ENCODE data around the gene FRMD8.
A peak's percentile ranks its signal among the peaks of the same experiment; 100 is the strongest.

Gene FRMD8, protein sequence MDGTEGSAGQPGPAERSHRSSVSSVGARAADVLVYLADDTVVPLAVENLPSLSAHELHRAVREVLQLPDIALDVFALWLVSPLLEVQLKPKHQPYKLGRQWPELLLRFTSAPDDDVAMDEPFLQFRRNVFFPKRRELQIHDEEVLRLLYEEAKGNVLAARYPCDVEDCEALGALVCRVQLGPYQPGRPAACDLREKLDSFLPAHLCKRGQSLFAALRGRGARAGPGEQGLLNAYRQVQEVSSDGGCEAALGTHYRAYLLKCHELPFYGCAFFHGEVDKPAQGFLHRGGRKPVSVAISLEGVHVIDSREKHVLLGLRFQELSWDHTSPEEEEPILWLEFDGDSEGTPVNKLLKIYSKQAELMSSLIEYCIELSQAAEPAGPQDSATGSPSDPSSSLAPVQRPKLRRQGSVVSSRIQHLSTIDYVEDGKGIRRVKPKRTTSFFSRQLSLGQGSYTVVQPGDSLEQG

DNA sequence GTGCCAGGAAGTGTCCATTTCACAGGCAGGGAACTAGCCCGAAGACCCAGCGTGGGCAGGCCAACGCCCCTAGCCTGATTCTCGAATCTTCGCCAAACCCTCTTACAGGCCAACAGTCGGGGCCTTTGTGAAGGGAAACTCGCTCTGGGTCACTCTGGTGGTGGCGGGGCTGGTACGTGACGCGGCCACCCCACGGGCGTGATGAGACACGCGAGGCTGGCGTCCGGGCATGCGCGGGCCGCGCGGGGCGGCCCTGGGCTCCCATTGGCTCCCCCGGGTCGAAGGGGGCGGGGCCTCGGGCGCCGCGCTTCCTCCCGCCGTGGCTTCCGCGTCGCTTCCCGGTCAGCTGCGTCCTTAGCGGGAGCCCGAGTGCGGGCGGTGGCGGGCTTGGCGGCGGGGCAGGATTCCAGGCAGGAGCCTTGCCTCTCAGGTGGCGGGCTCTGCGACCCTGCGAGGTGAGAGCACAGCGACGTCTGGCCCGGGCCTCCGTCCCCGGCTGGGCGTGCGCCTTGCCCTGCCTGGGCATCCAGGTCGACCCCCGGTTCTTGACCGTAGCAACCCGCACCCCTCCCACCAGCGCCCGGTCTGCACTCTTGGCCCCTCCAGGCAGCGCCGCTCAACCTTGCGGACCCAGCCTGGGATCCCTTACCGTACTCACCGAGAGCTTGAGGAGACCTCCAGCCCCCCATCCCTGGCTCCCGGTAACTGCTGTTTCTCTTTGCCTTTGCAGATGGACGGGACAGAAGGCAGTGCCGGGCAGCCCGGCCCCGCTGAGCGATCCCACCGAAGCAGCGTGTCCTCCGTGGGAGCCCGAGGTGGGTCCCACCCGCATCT is at the start of gene FRMD8:
Gene FRMD8, plus strand, starts transcription at position 331 of the 834 bp plus-strand sequence. Its CDS starts 400 bp downstream, at position 731.
- Histone ChIP-seq H3K9ac (ENCODE audit: low read length) (peak within 1 kb of the TSS; percentile 21), H3K27ac (ENCODE audit: low read length) (no peak within 1 kb of the TSS), H3K36me3 (ENCODE audit: control insufficient read depth, low read depth, low read length) (no peaks in the 10 kb centered on the region), H3K9me3 (ENCODE audit: control insufficient read depth, low read depth, low read length) (no peaks in the 10 kb centered on the region), H3K4me1 (ENCODE audit: control insufficient read depth, low read depth, low read length) (peaks cover 15% of the 10 kb centered on the region), H3K27me3 (ENCODE audit: control insufficient read depth, insufficient read depth, low read length) (no peaks in the 10 kb centered on the region), H3K4me3 (ENCODE audit: low read length) (peak within 1 kb of the TSS; percentile 78)

DNA sequence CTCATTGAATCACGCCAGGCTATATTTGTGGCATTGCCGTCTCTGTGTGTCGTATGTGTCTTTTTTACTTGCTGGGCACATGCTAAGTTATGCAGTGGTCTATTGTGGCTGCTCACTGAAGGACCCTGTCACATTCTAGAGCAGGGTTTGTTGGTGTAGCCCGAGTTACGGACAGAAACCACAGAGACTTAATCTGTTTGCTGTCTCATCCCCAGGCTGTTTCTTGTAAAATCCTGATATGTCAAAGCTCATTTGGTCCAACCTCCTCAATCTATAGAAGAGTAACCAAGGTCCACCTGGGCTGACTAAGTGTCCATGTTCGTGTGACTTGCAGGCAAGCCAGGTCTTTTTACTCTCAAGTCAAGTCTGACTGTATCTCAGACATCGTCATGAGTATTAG is 47.8 kb upstream of the FRMD8 start:
- no peak overlapping the region for H3K4me3 ChIP-seq (ENCODE audit: low read length)
- H3K27me3 ChIP-seq (ENCODE audit: control insufficient read depth, insufficient read depth, low read length): no peaks in the 10 kb centered on the region
- H3K9ac ChIP-seq (ENCODE audit: low read length): no peak overlapping the region
- H3K9me3 ChIP-seq (ENCODE audit: control insufficient read depth, low read depth, low read length): no peaks in the 10 kb centered on the region
- H3K27ac ChIP-seq (ENCODE audit: low read length): no peak overlapping the region
- H3K36me3 ChIP-seq (ENCODE audit: control insufficient read depth, low read depth, low read length): peaks cover 32% of the 10 kb centered on the region
- H3K4me1 ChIP-seq (ENCODE audit: control insufficient read depth, low read depth, low read length): peaks cover 7% of the 10 kb centered on the region

DNA sequence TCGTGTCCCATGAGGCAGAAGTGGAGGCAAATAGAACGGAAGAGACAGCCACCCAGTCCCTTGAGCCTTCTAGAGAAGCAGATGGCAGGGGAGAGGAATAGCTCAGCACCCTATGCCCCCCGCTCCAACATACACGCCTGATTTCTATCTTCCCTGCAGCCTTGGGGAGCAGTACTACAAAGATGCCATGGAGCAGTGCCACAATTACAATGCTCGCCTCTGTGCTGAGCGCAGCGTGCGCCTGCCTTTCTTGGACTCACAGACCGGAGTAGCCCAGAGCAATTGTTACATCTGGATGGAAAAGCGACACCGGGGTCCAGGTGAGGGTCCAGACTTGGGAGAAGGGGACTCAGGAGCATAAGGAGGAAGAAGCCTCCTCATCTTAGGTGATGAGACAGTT is 46.2 kb upstream of the FRMD8 start:
- Histone ChIP-seq H3K9me3 (ENCODE audit: control insufficient read depth, low read depth, low read length) (no peaks in the 10 kb centered on the region), H3K9ac (ENCODE audit: low read length) (no peak overlapping the region), H3K27me3 (ENCODE audit: control insufficient read depth, insufficient read depth, low read length) (no peaks in the 10 kb centered on the region), H3K4me3 (ENCODE audit: low read length) (no peak overlapping the region), H3K27ac (ENCODE audit: low read length) (no peak overlapping the region), H3K36me3 (ENCODE audit: control insufficient read depth, low read depth, low read length) (peaks cover 46% of the 10 kb centered on the region), H3K4me1 (ENCODE audit: control insufficient read depth, low read depth, low read length) (peaks cover 2% of the 10 kb centered on the region)

DNA sequence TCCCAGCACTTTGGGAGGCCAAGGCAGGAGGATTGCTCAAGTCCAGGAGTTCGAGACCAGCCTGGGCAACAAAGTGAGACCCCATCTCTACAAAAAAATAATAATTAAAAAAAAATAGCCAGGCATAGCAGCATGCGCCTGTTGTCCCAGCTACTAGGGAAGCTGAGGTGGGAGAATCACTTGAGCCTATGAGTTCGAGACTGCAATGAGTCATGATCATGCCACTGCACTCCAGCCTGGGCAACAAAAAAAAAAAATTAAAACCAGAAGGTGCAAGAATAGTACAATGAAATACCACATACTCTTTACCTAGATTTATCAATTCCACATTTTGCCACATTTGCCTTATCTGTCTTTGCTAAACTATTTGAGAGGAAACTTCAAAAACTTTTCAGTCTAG is 44.6 kb upstream of the FRMD8 start:
- Histone ChIP-seq H3K4me1 (ENCODE audit: control insufficient read depth, low read depth, low read length) (no peaks in the 10 kb centered on the region), H3K36me3 (ENCODE audit: control insufficient read depth, low read depth, low read length) (peaks cover 61% of the 10 kb centered on the region)

DNA sequence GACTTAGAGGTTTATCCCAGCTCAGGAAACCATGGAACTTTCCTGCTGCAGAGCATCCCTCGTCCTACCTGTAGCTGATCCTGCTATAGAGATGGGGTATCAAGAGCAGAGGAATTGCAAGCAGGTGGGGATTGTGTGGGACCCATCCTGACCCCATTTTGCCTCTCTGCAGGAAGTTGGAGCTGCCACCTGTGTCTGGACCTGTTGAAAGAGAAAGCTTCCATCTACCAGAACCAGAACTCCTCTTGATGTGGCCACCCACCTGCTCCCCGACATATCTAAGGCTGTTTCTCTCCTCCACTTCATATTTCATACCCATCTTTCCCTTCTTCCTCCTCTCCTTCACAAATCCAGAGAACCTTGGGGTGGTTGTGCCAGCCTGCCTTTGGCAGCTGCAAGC is 34.9 kb upstream of the FRMD8 start:
- peaks cover 43% of the 10 kb centered on the region for H3K36me3 ChIP-seq (ENCODE audit: control insufficient read depth, low read depth, low read length)
- H3K9ac ChIP-seq (ENCODE audit: low read length): no peak overlapping the region
- no peak overlapping the region for H3K27ac ChIP-seq (ENCODE audit: low read length)
- H3K4me1 ChIP-seq (ENCODE audit: control insufficient read depth, low read depth, low read length): peaks cover 7% of the 10 kb centered on the region
- H3K4me3 ChIP-seq (ENCODE audit: low read length): no peak overlapping the region
- peaks cover 13% of the 10 kb centered on the region for H3K27me3 ChIP-seq (ENCODE audit: control insufficient read depth, insufficient read depth, low read length)
- no peaks in the 10 kb centered on the region for H3K9me3 ChIP-seq (ENCODE audit: control insufficient read depth, low read depth, low read length)

More for the DNA sequence above, 44.6 kb upstream of the FRMD8 start:
- Histone ChIP-seq H3K27ac (ENCODE audit: low read length) (no peak overlapping the region), H3K27me3 (ENCODE audit: control insufficient read depth, insufficient read depth, low read length) (no peaks in the 10 kb centered on the region), H3K4me3 (ENCODE audit: low read length) (no peak overlapping the region), H3K9ac (ENCODE audit: low read length) (no peak overlapping the region), H3K9me3 (ENCODE audit: control insufficient read depth, low read depth, low read length) (no peaks in the 10 kb centered on the region)

DNA sequence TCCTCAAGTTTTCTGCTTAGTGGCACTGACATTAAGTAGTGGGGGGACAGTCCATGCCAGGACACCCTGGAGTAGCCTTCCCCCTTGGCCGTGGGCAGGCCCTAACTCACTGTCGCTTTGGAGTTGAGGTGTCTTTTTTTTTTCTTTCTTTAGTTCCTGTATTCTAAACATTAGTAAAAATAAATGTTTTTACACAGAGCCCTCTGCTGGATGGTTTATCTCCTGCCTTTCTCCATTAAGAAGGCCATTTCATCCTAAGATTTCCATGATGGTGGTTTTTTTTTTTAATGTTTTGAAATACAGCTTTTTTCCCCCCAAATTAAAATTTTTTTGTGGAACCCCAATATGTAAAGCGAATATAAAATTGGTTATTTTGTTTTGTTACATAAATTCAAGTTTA is 33.7 kb upstream of the FRMD8 start:
- Histone ChIP-seq H3K36me3 (ENCODE audit: control insufficient read depth, low read depth, low read length) (peaks cover 40% of the 10 kb centered on the region), H3K27ac (ENCODE audit: low read length) (no peak overlapping the region), H3K4me3 (ENCODE audit: low read length) (no peak overlapping the region), H3K4me1 (ENCODE audit: control insufficient read depth, low read depth, low read length) (peaks cover 7% of the 10 kb centered on the region), H3K27me3 (ENCODE audit: control insufficient read depth, insufficient read depth, low read length) (peaks cover 24% of the 10 kb centered on the region), H3K9ac (ENCODE audit: low read length) (no peak overlapping the region), H3K9me3 (ENCODE audit: control insufficient read depth, low read depth, low read length) (no peaks in the 10 kb centered on the region)

GRCh38 chr11:65353376-65353775 is 33.1 kb upstream of the FRMD8 start:
- Histone ChIP-seq H3K27ac (ENCODE audit: low read length) (no peak overlapping the region), H3K4me1 (ENCODE audit: control insufficient read depth, low read depth, low read length) (peaks cover 7% of the 10 kb centered on the region), H3K36me3 (ENCODE audit: control insufficient read depth, low read depth, low read length) (peaks cover 34% of the 10 kb centered on the region), H3K27me3 (ENCODE audit: control insufficient read depth, insufficient read depth, low read length) (peaks cover 24% of the 10 kb centered on the region), H3K9me3 (ENCODE audit: control insufficient read depth, low read depth, low read length) (no peaks in the 10 kb centered on the region), H3K4me3 (ENCODE audit: low read length) (peak overlapping the region; percentile 74), H3K9ac (ENCODE audit: low read length) (no peak overlapping the region)

GRCh38 chr11:65353900-65354264 is 32.6 kb upstream of the FRMD8 start:
- H3K4me1 ChIP-seq (ENCODE audit: control insufficient read depth, low read depth, low read length): peaks cover 7% of the 10 kb centered on the region
- H3K4me3 ChIP-seq (ENCODE audit: low read length): peak overlapping the region; percentile 74
- no peak overlapping the region for H3K27ac ChIP-seq (ENCODE audit: low read length)
- H3K36me3 ChIP-seq (ENCODE audit: control insufficient read depth, low read depth, low read length): peaks cover 29% of the 10 kb centered on the region
- peaks cover 24% of the 10 kb centered on the region for H3K27me3 ChIP-seq (ENCODE audit: control insufficient read depth, insufficient read depth, low read length)
- H3K9ac ChIP-seq (ENCODE audit: low read length): peak overlapping the region; percentile 53
- H3K9me3 ChIP-seq (ENCODE audit: control insufficient read depth, low read depth, low read length): no peaks in the 10 kb centered on the region

- no peak within 1 kb of the TSS for H3K27ac ChIP-seq (ENCODE audit: low read length)
Measured at GRCh38 chr11:65354265-65355012, 32.0 kb upstream of the FRMD8 start, which contains the start of gene TIGD3. TIGD3 (plus strand) TSS chr11:65354751; CDS start chr11:65355809, 1,058 bp downstream.

DNA sequence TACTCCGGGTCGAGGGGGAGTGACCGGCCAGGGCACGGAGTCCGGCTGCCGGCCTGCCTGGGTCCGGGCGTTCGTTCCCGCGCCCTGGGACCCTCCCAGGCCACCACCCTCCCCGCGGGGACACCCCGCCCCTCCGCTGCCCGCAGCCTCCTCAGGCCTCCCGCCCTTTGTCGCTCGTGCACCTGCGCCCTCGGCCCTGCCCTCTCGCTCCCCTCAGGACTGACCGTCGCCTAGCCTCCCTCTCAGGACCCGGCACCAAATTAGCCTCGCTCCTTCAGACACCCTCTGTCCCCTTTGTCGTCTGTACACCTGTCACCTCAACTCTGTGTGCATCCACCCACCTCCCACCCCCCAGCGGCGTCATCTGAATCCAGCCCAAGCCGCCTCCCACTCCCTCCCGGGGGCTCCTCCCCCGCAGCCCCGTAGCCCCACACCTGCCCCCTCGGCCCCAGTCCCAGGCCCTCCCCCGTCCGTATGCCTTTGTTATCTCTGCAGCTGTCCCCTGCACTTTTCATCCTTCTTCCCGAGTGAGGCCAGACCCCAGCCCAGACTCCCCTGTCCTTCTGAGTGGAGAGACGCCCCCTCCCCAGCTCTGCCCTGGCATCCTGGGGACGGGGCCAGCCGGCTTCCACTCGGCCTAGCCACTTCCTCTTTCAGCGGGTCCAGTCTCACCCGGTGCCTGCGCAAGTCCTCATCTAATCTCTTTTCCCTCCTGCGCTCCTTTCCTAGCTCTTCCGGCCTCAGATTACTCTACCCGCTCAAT is 31.2 kb upstream of the FRMD8 start:
- peak overlapping the region; percentile 59 for H3K4me3 ChIP-seq (ENCODE audit: low read length)
- no peak overlapping the region for H3K27ac ChIP-seq (ENCODE audit: low read length)
- peaks cover 7% of the 10 kb centered on the region for H3K4me1 ChIP-seq (ENCODE audit: control insufficient read depth, low read depth, low read length)
- peaks cover 24% of the 10 kb centered on the region for H3K27me3 ChIP-seq (ENCODE audit: control insufficient read depth, insufficient read depth, low read length)
- peaks cover 18% of the 10 kb centered on the region for H3K36me3 ChIP-seq (ENCODE audit: control insufficient read depth, low read depth, low read length)
- no peak overlapping the region for H3K9ac ChIP-seq (ENCODE audit: low read length)
- no peaks in the 10 kb centered on the region for H3K9me3 ChIP-seq (ENCODE audit: control insufficient read depth, low read depth, low read length)

More at GRCh38 chr11:65354265-65355012, 32.0 kb upstream of the FRMD8 start, which contains the start of gene TIGD3:
- Histone ChIP-seq H3K36me3 (ENCODE audit: control insufficient read depth, low read depth, low read length) (peaks cover 25% of the 10 kb centered on the region), H3K27me3 (ENCODE audit: control insufficient read depth, insufficient read depth, low read length) (peaks cover 24% of the 10 kb centered on the region), H3K4me1 (ENCODE audit: control insufficient read depth, low read depth, low read length) (peaks cover 7% of the 10 kb centered on the region), H3K9me3 (ENCODE audit: control insufficient read depth, low read depth, low read length) (no peaks in the 10 kb centered on the region), H3K9ac (ENCODE audit: low read length) (peak within 1 kb of the TSS; percentile 53), H3K4me3 (ENCODE audit: low read length) (peak within 1 kb of the TSS; percentile 74)

Data from iPS-18a (cell line).